Forelimb muscle (tissue), 1 donor: ENCODE measurements around the gene DRC1. TPM values are rescaled to one million over a fixed set of nuclear protein-coding genes. Genes with fewer than 3 reads are reported as not detected.

Experiments used
- DNase-seq: peaks from one replicate; pipeline ENCODE4 v3.0.0-alpha.2; 2013; ENCODE audit warnings: low read depth
- polyA plus RNA-seq: library from polyadenylated mRNA; unstranded; fragments of 120-200 nt; gene quantifications from one replicate; pipeline ENCODE4 v1.2.1, GENCODE V29; 2013; ENCODE audit not compliant: insufficient read length

DRC1 gene
- polyA plus RNA-seq, 1 donor, result 0.16 TPM

GRCh38 chr2:26477911-26478253 is 76.2 kb downstream of the DRC1 start, which contains the start of gene OTOF:
TSS of gene OTOF (minus strand) at chr2:26478124.
- DNase-seq, result no peak

DNA sequence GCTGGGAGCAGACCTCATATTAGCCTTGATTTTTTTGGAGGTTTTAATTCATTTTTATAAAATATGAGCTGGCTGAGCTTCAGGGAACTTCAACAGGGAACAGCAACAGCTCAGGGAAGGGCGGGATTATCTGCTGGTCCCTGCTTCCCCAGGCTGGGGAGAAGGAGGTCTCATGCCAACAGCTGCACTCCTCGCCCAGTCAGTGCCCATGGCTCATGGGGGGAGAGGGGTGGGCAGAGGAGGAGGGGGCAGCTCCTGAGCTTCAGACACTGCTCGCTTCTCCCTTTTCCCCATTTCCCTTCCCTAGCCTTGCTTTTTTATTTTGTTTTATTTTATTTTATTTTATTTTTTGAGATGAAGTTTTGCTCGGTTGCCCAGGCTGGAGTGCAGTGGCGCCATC is 76.6 kb downstream of the DRC1 start:
- no peak for DNase-seq

DNA sequence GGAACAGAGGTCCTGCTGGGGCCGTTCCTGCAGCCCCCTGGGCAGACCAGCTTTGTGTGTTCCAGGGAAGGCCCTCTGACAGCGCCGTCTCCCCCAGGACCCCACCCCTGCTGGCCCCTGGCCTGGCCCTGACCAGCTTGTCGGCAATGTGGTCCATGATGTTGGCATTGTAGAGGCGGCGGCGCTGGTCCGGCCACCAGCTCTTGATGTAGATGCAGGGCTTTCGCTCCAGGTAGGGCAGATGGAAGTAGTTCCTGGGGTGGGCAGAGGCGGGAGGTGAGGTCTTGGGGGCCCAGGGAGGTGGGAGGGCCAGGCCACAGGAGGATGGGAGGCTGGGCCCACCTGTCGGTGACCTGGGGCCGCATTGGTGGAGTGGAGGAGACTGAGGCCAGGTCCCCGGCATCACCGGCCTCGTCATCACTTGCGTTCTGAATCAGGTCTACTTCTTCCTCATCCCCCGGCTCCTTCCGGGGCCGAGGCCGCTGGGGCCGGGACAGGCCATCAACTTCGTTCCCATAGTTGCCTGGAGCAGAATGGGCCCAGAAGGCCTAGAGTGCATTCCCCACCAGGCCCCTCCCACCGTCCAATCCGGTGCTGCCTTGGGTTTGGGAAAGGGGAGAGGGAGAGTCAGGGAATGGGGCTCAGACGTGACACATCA is 77.5 kb downstream of the DRC1 start:
- no peak for DNase-seq

- DNase-seq, result no peak
Observed at GRCh38 chr2:26479789-26480565, 78.3 kb downstream of the DRC1 start.

DNA sequence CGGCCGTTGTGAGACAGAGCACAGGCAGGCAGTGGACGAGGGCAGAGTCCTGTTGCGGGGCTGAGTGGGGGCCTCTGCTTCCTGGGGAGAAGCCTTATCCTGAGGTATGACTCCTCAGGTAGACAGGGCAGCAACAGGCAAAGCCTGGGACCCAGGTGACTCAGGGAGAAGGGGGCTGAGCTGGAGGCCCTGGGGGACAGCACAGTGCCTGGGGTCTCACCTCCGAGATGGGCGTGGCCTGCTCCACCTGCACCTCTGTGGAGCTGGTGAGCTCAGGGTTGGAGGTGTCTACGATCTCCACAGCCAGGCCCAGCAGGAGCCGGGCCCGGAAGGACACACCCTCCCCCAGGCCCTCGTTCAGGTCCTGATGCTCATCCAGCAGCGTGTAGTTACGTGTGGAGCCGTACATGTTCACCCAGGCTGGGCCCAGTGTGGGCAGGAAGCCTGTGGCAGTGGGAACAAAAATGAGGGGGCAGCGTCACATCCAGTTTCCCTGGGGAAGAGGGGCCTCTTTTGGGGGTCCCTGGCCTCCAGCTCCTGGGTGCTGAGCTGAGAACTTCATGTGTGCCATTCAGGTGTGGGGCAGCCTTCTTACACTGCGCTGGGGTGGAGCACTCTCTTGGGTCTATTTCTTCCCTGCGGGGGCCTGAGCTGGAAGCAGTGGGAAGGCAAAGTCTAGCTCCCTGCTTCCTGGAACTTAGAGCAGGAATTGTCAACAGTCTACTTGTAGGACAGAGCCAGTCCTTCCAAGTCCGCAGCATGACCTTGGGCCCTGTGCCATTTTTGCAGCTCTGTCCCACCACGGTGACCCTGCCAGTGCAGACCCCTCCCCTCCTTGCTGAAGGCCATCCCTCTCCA is 79.1 kb downstream of the DRC1 start:
- DNase-seq, result no peak

- no peak for DNase-seq
Observed at GRCh38 chr2:26481706-26482105, 80.0 kb downstream of the DRC1 start.

GRCh38 chr2:26482211-26483026 is 80.7 kb downstream of the DRC1 start:
- DNase-seq, result no peak

GRCh38 chr2:26483027-26483326 is 81.3 kb downstream of the DRC1 start:
- DNase-seq, result no peak

- DNase-seq, result no peak
Observed at GRCh38 chr2:26483516-26483915, 81.8 kb downstream of the DRC1 start.

- DNase-seq, result no peak
Observed at GRCh38 chr2:26483957-26484565, 82.3 kb downstream of the DRC1 start.

GRCh38 chr2:26484579-26484978 is 82.9 kb downstream of the DRC1 start:
- no peak for DNase-seq

- no peak for DNase-seq
Observed at GRCh38 chr2:26485099-26485498, 83.4 kb downstream of the DRC1 start.

DNA sequence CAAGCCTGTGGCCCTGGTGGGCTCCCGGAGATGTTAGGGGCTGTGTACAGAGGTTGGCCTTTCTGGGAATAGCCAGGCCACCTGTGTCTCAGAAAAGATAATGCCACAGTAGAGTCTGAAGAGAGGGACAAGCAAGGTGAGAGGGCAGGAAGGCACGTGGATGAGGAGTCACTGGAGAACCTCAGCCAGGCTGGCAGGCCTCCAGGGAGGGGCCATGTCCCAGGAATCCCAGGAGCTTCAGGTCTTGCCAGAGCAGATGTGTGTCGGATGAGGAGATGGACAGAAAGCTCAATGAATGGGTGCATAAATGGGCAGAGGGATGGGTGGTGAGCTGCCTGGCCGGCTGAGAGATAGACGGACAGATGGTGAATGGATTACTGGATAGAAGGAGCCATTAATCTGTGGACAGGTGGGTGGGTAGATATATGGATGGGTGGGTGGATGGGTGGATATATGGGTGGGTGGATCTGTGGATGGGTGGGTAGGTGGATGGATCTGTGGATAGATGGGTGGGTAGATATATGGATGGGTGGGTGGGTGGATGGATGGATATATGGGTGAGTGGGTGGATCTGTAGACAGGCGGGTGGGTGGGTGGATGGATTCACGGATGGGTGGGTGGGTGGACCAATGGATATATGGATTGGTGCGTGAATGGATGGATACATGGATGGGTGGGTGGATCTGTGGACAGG is 84.2 kb downstream of the DRC1 start:
- no peak for DNase-seq

GRCh38 chr2:26486789-26487188 is 85.1 kb downstream of the DRC1 start:
- DNase-seq, result no peak

- no peak for DNase-seq
Observed at GRCh38 chr2:26487192-26487591, 85.5 kb downstream of the DRC1 start.

DNA sequence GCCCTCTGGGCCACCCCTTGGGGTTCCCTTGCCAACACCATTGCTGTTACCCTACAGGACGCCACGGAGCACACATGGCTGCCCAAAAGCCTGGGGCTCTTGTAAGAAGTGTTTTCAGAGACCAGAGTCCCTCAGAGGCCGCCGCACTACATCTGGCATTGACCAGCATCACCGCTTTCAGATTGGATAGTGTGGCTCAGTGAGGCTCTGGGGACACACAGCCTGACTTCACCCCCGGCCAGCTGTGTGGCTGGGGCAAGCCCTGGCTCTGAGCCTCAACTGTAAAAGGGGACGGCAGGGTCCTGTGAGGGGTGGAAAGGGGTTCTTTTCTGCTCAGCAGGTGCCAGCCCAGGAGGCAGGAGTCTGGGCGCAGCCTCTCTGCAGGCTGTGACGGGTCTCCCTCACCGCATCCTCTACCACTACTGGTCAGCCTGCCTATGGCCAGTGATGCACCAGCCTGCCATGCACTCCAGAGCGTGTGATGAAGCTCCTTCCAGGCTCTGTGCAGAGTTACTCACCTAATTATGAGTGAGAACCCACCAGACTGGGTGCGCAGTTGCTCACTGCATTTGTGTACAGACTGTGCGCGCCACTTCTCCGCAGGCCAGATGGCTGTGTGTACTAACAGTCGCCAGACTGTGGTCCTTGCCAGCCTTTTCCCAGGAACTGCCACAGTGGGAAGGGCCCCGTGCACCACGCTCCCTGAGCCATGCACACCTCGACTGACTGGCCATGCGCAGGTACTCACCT is 86.9 kb downstream of the DRC1 start:
- no peak for DNase-seq

- DNase-seq, result no peak
Observed at GRCh38 chr2:26489213-26489850, 87.6 kb downstream of the DRC1 start.

GRCh38 chr2:26491563-26492167 is 89.9 kb downstream of the DRC1 start:
- DNase-seq, result no peak
